ENCODE results near the gene GPATCH8. TPM values are rescaled to one million over a fixed set of nuclear protein-coding genes. Genes with fewer than 3 reads are reported as not detected.
A peak's percentile ranks its signal among the peaks of the same experiment; 100 is the strongest.

Gene GPATCH8
- total RNA-seq, 1 experiment from 2014 or later: 51.5 TPM

GRCh38 chr17:44546671-44547606, 43.7 kb upstream of the GPATCH8 start:
- Histone ChIP-seq H2BK120ac (ENCODE audit: low read depth, low read length, poor library complexity, severe bottlenecking) (no peak overlapping the region), H2AK5ac (ENCODE audit: insufficient read length, low read length) (no peak overlapping the region), H3K23ac (ENCODE audit: insufficient read length, low read depth, low read length) (no peak overlapping the region), H3K18ac (ENCODE audit: insufficient read length, low read depth, low read length) (no peak overlapping the region), H3K14ac (ENCODE audit: insufficient read depth, low read length) (no peak overlapping the region), H4K20me1 (ENCODE audit: control insufficient read depth, insufficient read depth, insufficient read length) (no peaks in the 10 kb centered on the region), H3K27me3 (ENCODE audit: insufficient read depth, low read length) (peaks cover 25% of the 10 kb centered on the region; the same call in 1 of the 2 replicates), H3K23me2 (ENCODE audit: insufficient read length, low read depth, low read length, poor library complexity, severe bottlenecking) (peaks cover 7% of the 10 kb centered on the region), H3K9me3 (ENCODE audit: control insufficient read depth, low read depth, low read length) (no peaks in the 10 kb centered on the region), H3K9ac (ENCODE audit: extremely low read depth, insufficient read length, low read length) (no peak overlapping the region), H4K8ac (replicated peaks; ENCODE audit: insufficient read length, low read depth, low read length) (no peak overlapping the region), H3K4me1 (ENCODE audit: insufficient read depth, low read length) (peaks cover 28% of the 10 kb centered on the region), H4K91ac (ENCODE audit: insufficient read length, low read depth, low read length) (no peak overlapping the region), H4K5ac (ENCODE audit: insufficient read length, low read depth, low read length) (no peak overlapping the region), H2AFZ (ENCODE audit: low read length) (no peak overlapping the region), H3K79me2 (ENCODE audit: insufficient read depth, low read length) (no peaks in the 10 kb centered on the region), H3K56ac (ENCODE audit: insufficient read length, low read depth, low read length) (no peak overlapping the region), H3K27ac (ENCODE audit: insufficient read length, low read depth, low read length) (no peak overlapping the region), H2BK20ac (ENCODE audit: low read depth, low read length, poor library complexity, severe bottlenecking) (no peak overlapping the region), H3T11ph (ENCODE audit: low read length) (no peak overlapping the region), H3K4me2 (ENCODE audit: insufficient read depth, insufficient read length, low read length) (no peak overlapping the region), H3K4ac (ENCODE audit: low read depth, low read length) (no peak overlapping the region), H2BK12ac (ENCODE audit: insufficient read length, low read depth, low read length) (no peak overlapping the region), H2BK5ac (ENCODE audit: insufficient read length, low read length) (no peak overlapping the region), H2BK15ac (ENCODE audit: low read depth, low read length) (no peak overlapping the region), H3K79me1 (ENCODE audit: insufficient read depth, low read depth, low read length, poor library complexity, severe bottlenecking) (no peaks in the 10 kb centered on the region)
- TF ChIP-seq CTCF (conservative IDR thresholded peaks at IDR 0.05): no peak
- H3K4me3 Mint-ChIP-seq: peak overlapping the region in 1 of 2 experiments; percentile 37; a peak in 2 of 5 replicates
- peaks cover 79 to 82% of the 10 kb centered on the region in 2 experiments for H3K4me1 Mint-ChIP-seq
- no CpG with 5 or more reads among the region's 4 CpGs for WGBS (ENCODE audit: extremely low coverage, insufficient read length, low lambda C conversion rate)
- peak overlapping the region in 1 of 3 experiments; percentile 90; a peak in 2 of 7 replicates for H3K27ac Mint-ChIP-seq
- DNase-seq: no peak
- H3K36me3 Mint-ChIP-seq (ENCODE audit: insufficient read depth in 1 of 3, low read depth in 3 of 3): peaks cover 0 to 6% (median 4%) of the 10 kb centered on the region in 3 experiments; a peak in 4 of 7 replicates
- peaks cover 89% of the 10 kb centered on the region for H3K27me3 Mint-ChIP-seq (ENCODE audit: low read depth)
- H3K9me3 Mint-ChIP-seq: peaks cover 2 to 5% of the 10 kb centered on the region in 2 experiments
